ENCODE measurements around the gene CRYL1. TPM values are rescaled to one million over a fixed set of nuclear protein-coding genes. Genes with fewer than 3 reads are reported as not detected.

Gene CRYL1
- polyA plus RNA-seq, 1 donor: 171 TPM

Other genes with a start within 250 kb of the CRYL1 start
- 22.5 TPM for gene IFT88, start 41.3 kb upstream of the CRYL1 start, polyA plus RNA-seq
- gene IL17D, start 177.8 kb upstream of the CRYL1 start, polyA plus RNA-seq: 34.0 TPM
- 9.0 TPM for gene EEF1AKMT1, start 248.1 kb upstream of the CRYL1 start, polyA plus RNA-seq

Data from large intestine (tissue), 1 donor.